SU-DHL-6 (cell line): ENCODE measurements around the gene CELSR3.

ENCODE experiments used
- H2AFZ ChIP-seq: fragments of 200-600 bp; sonication (generic); 2 replicates; pipeline ENCODE4 v1.6.1; 2014; ENCODE audit warnings: low read depth, mild to moderate bottlenecking, moderate library complexity, mixed read lengths, antibody characterized with exemption, low read length; ENCODE audit not compliant: severe bottlenecking
- H3F3A ChIP-seq: fragments of 200-600 bp; shearing (Covaris generic); 2 replicates; pipeline ENCODE4 v1.6.0; 2016; ENCODE audit warnings: antibody characterized with exemption, mild to moderate bottlenecking; ENCODE audit not compliant: insufficient read depth
- H3K27ac ChIP-seq: fragments of 200-600 bp; sonication (generic); 2 replicates; pipeline ENCODE4 v1.5.1; 2016; ENCODE audit warnings: low read depth, mild to moderate bottlenecking, low read length, moderate library complexity, mixed read lengths
- H3K27me3 ChIP-seq: fragments of 200-600 bp; sonication (generic), shearing (Covaris generic); 2 replicates; pipeline ENCODE4 v1.6.0; 2014; ENCODE audit warnings: mild to moderate bottlenecking, low read length
- H3K36me3 ChIP-seq: fragments of 200-600 bp; sonication (generic); 2 replicates; pipeline ENCODE4 v1.6.1; 2014; ENCODE audit warnings: mild to moderate bottlenecking, low read length, mixed read lengths
- H3K4me2 ChIP-seq: fragments of 300-600, 200-600 bp; shearing (Covaris generic), sonication (generic); 2 replicates; pipeline ENCODE4 v1.6.0; 2014; ENCODE audit warnings: low read length, low read depth, mild to moderate bottlenecking; ENCODE audit not compliant: poor library complexity, severe bottlenecking
- H3K4me3 ChIP-seq: fragments of 200-600 bp; sonication (generic); 2 replicates; pipeline ENCODE4 v1.5.1; 2014; ENCODE audit warnings: antibody characterized with exemption, low read length, mild to moderate bottlenecking, mixed read lengths; ENCODE audit not compliant: insufficient read depth, poor library complexity, severe bottlenecking
- H3K79me2 ChIP-seq: fragments of 200-600 bp; sonication (generic); 2 replicates; pipeline ENCODE4 v1.6.1; 2014; ENCODE audit warnings: mild to moderate bottlenecking, low read length, moderate library complexity; ENCODE audit not compliant: insufficient read depth
- H3K9ac ChIP-seq: fragments of 200-600 bp; sonication (generic); 2 replicates; pipeline ENCODE4 v1.7.0; 2014; ENCODE audit warnings: mild to moderate bottlenecking, low read length
- H3K9me2 ChIP-seq: fragments of 200-600 bp; sonication (generic); replicated peaks from 2 replicates; pipeline ENCODE4 v1.6.1; 2014; ENCODE audit warnings: low read length; ENCODE audit not compliant: insufficient read depth
- H3K9me3 ChIP-seq: fragments of 200-600 bp; sonication (generic); 2 replicates; pipeline ENCODE4 v1.6.1; 2014; ENCODE audit warnings: low read length, mixed read lengths; ENCODE audit not compliant: insufficient read depth
- H4K20me1 ChIP-seq: fragments of 200-600 bp; sonication (generic); 2 replicates; pipeline ENCODE4 v1.6.1; 2014; ENCODE audit warnings: low read depth, mild to moderate bottlenecking, antibody characterized with exemption, low read length, moderate library complexity, mixed read lengths
- EZH2phosphoT487 ChIP-seq: fragments of 200-600 bp; sonication (generic), shearing (Covaris generic); conservative IDR thresholded peaks from 2 replicates; pipeline ENCODE4 v1.6.1; 2018; ENCODE audit warnings: mild to moderate bottlenecking, antibody characterized with exemption, low read length, moderate library complexity, mixed read lengths
- TF ChIP-seq, protein P1 (sequence below): fragments of 200-600 bp; sonication (generic); IDR thresholded peaks from one replicate; pipeline ENCODE4 v1.5.1; 2017; ENCODE audit warnings: antibody characterized with exemption, mild to moderate bottlenecking, low read length, moderate library complexity; ENCODE audit not compliant: insufficient read depth, poor library complexity, severe bottlenecking

Gene CELSR3

DNA sequence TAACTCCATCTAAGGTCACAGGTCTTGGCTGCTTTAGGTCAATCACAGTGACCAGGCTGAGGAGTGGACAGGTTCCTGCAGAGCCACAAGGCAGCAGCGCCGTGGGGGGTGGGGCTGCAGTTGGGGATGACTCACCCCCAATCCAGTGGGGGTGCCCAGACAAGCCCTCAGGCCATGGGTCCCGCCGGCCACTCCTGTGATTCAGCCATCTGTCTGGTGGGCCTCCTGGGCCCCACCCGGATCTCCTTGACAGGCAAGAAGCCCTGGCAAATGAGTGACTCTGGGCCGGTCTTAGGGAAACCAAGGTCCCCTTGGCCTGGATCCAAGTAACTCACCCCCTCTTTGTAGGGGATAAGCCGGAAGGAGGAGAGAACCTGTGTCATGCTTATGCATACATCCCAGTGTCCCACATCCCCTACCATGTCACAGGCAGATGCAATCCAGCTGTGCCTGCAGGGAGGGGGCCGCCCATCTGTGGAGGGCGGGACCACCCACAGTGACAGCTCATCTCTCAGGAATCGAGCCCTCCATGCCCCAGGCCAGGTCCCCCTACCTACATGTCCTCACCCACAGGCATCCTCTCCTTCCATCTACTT lies 67.1 kb downstream of the CELSR3 start:
- Histone ChIP-seq H3K9me3 (no peaks in the 10 kb centered on the region), H3K36me3 (no peaks in the 10 kb centered on the region), H3K4me3 (no peak overlapping the region), H3K27me3 (no peaks in the 10 kb centered on the region), H2AFZ (no peak overlapping the region), H3K27ac (no peak overlapping the region), H3K4me2 (no peak overlapping the region), H3K9me2 (no peaks in the 10 kb centered on the region), H3K79me2 (no peaks in the 10 kb centered on the region), H4K20me1 (no peaks in the 10 kb centered on the region), H3F3A (no peaks in the 10 kb centered on the region), H3K9ac (no peak overlapping the region)
- TF ChIP-seq, protein P1, sequence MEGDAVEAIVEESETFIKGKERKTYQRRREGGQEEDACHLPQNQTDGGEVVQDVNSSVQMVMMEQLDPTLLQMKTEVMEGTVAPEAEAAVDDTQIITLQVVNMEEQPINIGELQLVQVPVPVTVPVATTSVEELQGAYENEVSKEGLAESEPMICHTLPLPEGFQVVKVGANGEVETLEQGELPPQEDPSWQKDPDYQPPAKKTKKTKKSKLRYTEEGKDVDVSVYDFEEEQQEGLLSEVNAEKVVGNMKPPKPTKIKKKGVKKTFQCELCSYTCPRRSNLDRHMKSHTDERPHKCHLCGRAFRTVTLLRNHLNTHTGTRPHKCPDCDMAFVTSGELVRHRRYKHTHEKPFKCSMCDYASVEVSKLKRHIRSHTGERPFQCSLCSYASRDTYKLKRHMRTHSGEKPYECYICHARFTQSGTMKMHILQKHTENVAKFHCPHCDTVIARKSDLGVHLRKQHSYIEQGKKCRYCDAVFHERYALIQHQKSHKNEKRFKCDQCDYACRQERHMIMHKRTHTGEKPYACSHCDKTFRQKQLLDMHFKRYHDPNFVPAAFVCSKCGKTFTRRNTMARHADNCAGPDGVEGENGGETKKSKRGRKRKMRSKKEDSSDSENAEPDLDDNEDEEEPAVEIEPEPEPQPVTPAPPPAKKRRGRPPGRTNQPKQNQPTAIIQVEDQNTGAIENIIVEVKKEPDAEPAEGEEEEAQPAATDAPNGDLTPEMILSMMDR: no peak
- no peak for TF ChIP-seq EZH2phosphoT487

DNA sequence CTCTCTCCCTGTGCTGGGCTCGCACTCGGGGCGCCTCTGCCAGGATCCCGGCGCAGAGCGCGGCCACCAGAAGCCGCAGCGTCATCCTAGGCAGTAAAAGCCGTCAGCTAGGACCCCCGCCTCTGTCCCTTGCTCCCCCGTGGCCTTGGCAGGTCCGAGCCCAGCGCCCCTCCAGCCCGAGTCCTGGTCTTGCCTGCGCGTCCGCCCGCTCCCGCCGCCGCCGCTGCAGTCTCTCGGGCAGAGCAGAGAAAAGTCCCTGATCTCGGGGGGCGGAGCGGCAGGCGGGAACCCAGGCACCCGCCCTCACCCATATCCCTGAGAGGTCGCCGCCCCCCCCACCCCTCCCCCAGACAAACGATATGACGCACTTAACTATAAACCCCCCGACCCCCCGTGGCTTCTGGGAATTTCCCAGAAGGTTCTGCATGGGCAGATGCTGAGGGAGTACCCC lies 67.6 kb downstream of the CELSR3 start, which contains the start of gene COL7A1:
COL7A1 (minus strand) TSS at position 255 of the 451 bp plus-strand sequence; CDS start at position 85, 170 bp downstream.
- no peak within 1 kb of the TSS for H3K9ac ChIP-seq
- no peak within 1 kb of the TSS for H3K27ac ChIP-seq
- H3F3A ChIP-seq: no peaks in the 10 kb centered on the region
- H3K9me2 ChIP-seq: no peaks in the 10 kb centered on the region
- no peaks in the 10 kb centered on the region for H3K27me3 ChIP-seq
- H3K4me3 ChIP-seq: no peak within 1 kb of the TSS
- H3K36me3 ChIP-seq: no peaks in the 10 kb centered on the region
- TF ChIP-seq, protein P1: no peak
- no peak for TF ChIP-seq EZH2phosphoT487
- no peak within 1 kb of the TSS for H2AFZ ChIP-seq
- H3K4me2 ChIP-seq: no peak within 1 kb of the TSS
- no peaks in the 10 kb centered on the region for H4K20me1 ChIP-seq
- H3K9me3 ChIP-seq: no peaks in the 10 kb centered on the region
- no peaks in the 10 kb centered on the region for H3K79me2 ChIP-seq

DNA sequence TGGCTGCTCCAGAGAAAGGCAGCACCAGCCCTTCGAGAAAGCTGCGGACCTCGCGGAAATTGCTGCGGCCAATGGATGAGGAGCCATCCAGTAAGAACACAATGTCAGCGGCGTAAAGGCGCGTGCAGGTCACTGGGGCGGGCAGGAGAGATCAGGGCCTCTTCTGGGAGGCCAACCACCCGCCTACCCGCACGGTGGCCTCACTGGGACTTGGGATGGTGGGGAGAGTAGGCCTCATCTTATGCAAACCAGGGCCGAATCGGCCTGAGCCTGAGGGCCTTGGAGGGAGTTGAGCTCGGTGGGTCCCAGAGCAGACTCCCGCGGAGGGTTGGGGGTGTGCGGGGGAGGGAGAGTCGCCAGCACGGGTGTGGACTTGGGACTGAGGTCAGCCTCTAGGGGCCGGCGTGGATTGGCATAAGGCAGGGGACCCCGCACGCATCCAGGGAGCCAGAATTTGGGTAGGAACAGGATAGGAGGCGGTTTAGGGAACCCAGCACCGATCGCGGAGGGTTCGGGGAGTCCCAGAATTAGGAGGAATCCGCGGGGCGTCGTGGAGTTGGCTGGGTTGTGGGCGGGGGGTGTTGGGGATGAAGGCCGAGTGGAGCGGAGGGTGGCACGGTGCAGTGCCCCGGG lies 68.2 kb downstream of the CELSR3 start:
- Histone ChIP-seq H3K9me2 (no peaks in the 10 kb centered on the region), H4K20me1 (no peaks in the 10 kb centered on the region), H3K27ac (no peak overlapping the region), H3K9ac (no peak overlapping the region), H3K4me2 (no peak overlapping the region), H3K79me2 (no peaks in the 10 kb centered on the region), H2AFZ (no peak overlapping the region), H3K36me3 (no peaks in the 10 kb centered on the region), H3K27me3 (no peaks in the 10 kb centered on the region), H3K9me3 (no peaks in the 10 kb centered on the region), H3K4me3 (no peak overlapping the region), H3F3A (no peaks in the 10 kb centered on the region)
- TF ChIP-seq, protein P1: no peak
- no peak for TF ChIP-seq EZH2phosphoT487
